ENCODE data around the gene PTPRJ. TPM values are rescaled to one million over a fixed set of nuclear protein-coding genes. Genes with fewer than 3 reads are reported as not detected.
A peak's percentile ranks its signal among the peaks of the same experiment; 100 is the strongest.
"Not testable (repeated sequence)": the region's sequence is repeated elsewhere in the genome, so short reads cannot be mapped to it uniquely, and the experiment has no call there.

Gene PTPRJ
- total RNA-seq, 2 donors from 2014 or later, result 38.5 to 58.9 TPM

GRCh38 chr11:48122246-48122645, 141.9 kb downstream of the PTPRJ start:
- no peak for DNase-seq
- intact Hi-C loops (cut with DNase I, micrococcal nuclease), result no loop called here
- ATAC-seq, result no peak

DNA sequence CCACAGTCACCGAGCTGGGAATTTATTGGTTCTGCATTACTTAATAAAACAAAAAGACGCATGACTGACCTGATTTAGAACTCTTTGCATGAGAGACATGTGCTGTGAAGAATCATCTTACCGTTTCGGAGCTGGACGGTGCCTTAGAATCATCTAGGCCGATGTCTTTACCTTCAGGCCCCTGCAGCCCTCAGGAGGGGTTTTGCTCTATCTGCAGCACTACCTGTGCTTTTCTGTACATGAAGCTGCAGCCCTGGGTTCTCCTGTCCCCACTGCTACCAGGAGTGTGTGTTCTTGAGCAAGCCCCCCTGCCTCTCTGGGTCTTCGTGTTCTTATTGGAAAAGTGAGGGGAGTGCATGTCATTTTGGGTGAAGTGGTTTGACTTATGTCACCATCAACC, 142.3 kb downstream of the PTPRJ start:
- no peak for DNase-seq
- intact Hi-C loops (cut with DNase I, micrococcal nuclease), result no loop called here
- ATAC-seq, result no peak

DNA sequence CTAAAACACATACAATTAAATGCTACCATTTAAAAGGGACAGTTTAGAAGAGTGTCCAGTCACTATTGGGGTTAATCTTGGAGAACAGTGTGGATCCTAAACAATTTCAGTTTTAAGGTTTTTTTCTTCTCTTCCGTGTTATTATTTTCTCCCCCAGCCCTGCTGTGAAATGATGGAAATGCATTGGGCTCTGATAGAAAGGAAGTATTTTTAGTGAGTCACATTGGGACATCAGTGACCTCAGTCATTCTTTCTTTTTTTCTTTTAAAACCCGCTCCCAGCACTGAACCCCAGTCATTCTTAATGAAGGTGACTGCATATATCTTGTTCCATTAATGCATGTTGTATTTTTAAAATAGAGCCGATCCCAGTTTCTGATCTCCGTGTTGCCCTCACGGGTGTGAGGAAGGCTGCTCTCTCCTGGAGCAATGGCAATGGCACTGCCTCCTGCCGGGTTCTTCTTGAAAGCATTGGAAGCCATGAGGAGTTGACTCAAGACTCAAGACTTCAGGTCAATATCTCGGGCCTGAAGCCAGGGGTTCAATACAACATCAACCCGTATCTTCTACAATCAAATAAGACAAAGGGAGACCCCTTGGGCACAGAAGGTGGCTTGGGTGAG, 143.0 kb downstream of the PTPRJ start:
- no peak for DNase-seq
- intact Hi-C loops (cut with DNase I, micrococcal nuclease), result no loop called here
- ATAC-seq, result no peak

DNA sequence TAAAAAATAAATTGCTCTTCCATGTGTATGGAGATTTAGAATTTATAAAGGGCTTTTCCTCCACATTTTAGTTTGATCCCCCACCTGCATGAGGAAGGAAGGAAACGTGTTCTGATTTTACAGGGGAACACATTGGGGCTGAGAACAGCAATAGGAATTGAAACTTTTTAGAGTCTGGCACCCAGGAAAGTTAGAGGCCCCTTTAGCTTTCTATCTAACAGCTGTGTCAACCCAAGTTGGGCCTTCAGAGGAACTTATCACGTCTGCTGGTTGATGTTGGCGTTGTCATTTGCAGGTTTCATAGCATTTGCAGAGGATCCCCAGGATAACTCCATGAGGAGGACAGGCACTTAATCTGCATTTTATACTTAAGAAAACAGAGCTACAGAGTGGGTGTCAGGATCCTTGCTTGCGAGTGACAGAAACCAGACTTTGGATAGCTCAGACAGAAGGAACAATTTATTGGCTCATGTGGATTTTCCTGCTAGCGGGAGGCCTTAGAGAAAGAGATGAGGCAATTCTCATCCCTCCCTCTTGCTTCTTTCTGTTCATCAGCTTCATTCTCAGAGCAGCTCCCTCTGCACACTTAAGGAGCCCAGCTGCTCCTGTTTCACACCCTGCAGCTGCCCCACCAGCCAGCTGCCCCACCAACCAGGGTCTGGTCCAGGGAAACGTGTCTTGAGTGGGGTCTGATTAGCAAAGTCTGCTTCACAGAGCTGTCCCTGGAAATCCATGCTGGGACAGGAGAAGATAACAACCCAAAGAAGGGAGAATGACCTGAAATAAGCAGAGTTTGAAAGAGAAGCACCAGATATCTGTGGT, 143.8 kb downstream of the PTPRJ start:
- DNase-seq (no peak), ATAC-seq (no peak)
- intact Hi-C loops (cut with DNase I, micrococcal nuclease), result no loop called here

- ATAC-seq (no peak), DNase-seq (no peak)
- intact Hi-C loops (cut with DNase I, micrococcal nuclease), result no loop called here
These were observed 144.5 kb downstream of the PTPRJ start for GRCh38 chr11:48124880-48125279.

DNA sequence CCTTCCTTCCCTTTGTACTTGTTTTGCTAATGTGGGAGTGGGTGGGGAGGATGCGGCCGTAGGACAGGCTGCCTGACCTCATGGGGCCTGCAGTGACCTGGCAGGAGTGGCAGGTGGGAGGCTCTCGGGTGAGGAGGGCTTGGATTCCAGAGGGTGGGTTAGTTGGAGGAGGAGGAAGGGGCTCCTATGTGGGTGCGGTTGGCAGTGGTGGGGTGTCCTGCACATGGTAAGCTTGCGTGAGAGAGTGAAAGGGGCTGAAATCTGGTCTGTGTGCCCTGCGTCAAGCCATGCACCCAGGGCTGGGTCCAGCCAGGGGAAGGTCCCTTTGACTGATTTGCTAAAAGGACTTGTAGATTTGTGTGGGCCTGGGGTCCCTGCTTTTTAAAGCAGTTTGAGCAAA, 145.5 kb downstream of the PTPRJ start:
- DNase-seq, result no peak
- intact Hi-C loops (cut with DNase I, micrococcal nuclease), result no loop called here

GRCh38 chr11:48127521-48128183, 147.3 kb downstream of the PTPRJ start:
- no peak for DNase-seq

More for the DNA sequence above, 145.5 kb downstream of the PTPRJ start:
- ATAC-seq, result no peak

DNA sequence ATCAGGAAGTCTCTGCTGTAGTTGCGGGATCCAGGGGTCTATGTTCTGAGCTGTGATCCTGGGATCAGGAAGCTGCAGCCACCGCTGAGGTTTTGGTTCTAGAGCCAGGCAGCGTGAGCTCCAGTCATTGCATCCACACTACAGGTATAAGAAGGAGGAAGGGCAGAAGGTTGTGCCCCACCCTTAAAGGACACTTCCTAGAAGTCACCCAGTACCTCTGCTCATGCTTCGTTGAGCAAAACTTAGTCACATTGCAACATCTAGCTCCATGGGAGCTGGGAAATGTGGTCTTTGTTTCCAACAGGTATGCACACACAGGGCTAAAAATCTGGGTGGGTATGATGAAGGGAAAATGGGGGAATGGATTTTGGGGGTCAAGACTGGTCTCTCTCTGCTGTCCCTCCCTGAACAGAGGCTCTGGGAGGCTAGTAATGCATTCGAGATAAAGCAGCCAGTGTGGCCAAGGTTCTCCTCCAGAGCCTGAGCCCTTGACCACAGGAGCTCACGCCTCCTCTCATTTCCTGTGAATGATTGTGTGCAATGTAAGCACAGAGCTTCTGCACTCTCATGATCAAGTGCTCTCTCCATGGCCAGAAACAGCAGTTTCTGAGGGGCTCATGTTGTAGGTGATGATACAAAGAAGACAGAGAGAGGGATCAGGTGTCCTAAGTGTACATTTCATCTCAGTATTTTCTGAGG, 149.5 kb downstream of the PTPRJ start:
- no peak for DNase-seq
- intact Hi-C loops (cut with DNase I, micrococcal nuclease), result no loop called here
- peak; percentile 75 for ATAC-seq

More at GRCh38 chr11:48127521-48128183, 147.3 kb downstream of the PTPRJ start:
- no peak for ATAC-seq
- intact Hi-C loops (cut with DNase I, micrococcal nuclease), result no loop called here

- intact Hi-C loops (cut with DNase I, micrococcal nuclease), result no loop called here
- no peak for DNase-seq
These were observed 154.0 kb downstream of the PTPRJ start for GRCh38 chr11:48134221-48134922.

GRCh38 chr11:48138222-48138621, 157.9 kb downstream of the PTPRJ start:
- ATAC-seq (peak; percentile 93), DNase-seq (peak; percentile 32 to 46)
- intact Hi-C loops (cut with DNase I, micrococcal nuclease), result no loop called here

More at GRCh38 chr11:48134221-48134922, 154.0 kb downstream of the PTPRJ start:
- no peak for ATAC-seq

GRCh38 chr11:48139896-48140295, 159.5 kb downstream of the PTPRJ start:
- ATAC-seq; DNase-seq; intact Hi-C loops (cut with DNase I, micrococcal nuclease): not testable (repeated sequence)

GRCh38 chr11:48141475-48142122, 161.2 kb downstream of the PTPRJ start:
- ATAC-seq (peak; percentile 35), DNase-seq (no peak)
- intact Hi-C loops (cut with DNase I, micrococcal nuclease), result no loop called here

GRCh38 chr11:48142889-48143288, 162.5 kb downstream of the PTPRJ start:
- intact Hi-C loops (cut with DNase I, micrococcal nuclease), result no loop called here
- ATAC-seq (no peak), DNase-seq (no peak)

GRCh38 chr11:48148749-48149148, 168.4 kb downstream of the PTPRJ start:
- intact Hi-C loops (cut with DNase I, micrococcal nuclease), result no loop called here
- DNase-seq, result no peak
- no peak for ATAC-seq

DNA sequence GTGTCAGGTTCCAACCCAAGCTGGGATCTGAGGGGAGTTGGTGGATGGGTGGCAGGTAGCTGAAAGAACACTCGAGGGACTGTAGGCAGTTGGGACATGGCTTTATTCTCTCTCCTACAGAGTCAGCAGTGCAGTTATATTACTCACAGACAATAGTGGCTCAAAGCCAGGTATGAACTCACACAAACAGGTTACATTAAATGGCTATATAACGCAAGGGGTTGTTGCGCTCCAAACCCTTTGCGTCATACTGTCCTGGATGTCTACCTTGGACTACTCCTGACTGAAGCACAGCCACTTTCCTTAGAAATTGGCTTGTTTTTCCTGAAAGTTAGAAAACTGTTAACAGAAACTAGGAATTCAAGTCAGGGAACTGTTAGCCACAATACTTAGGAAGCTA, 169.9 kb downstream of the PTPRJ start:
- peak; percentile 97 for ATAC-seq

DNA sequence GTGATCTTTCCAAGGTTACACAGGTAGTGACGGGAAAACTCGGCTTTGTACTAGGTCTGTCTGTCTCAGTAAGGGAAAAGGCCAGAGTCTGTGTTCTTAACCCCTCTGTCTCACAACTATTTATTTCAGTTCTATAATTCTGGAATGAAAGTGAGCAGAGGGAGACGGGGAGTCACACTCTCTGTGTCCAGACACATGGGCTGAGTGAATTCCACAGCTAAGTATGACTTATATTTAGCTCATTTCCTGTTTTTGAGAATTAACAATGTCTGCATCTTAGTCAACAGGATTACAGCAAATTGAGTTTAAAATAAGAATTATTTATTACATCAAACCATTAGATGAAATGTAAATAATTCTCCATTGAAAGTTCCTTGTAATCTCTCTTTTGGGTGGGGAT, 173.8 kb downstream of the PTPRJ start:
- intact Hi-C loops (cut with DNase I, micrococcal nuclease), result no loop called here
- no peak for ATAC-seq
- DNase-seq, result no peak

More for the DNA sequence above, 169.9 kb downstream of the PTPRJ start:
- peak; percentile 36 to 65 for DNase-seq
- intact Hi-C loops (cut with DNase I, micrococcal nuclease), result no loop called here

- DNase-seq (no peak), ATAC-seq (no peak)
- intact Hi-C loops (cut with DNase I, micrococcal nuclease), result no loop called here
These were observed 181.9 kb downstream of the PTPRJ start for GRCh38 chr11:48161951-48162884.

Data from left colon (tissue), 2 donors.